MM.1S (cell line): ENCODE measurements around the gene MTNR1A.

Source experiments
- DNase-seq: peaks from one replicate; pipeline ENCODE4 v3.0.0-alpha.2; 2015
- H2AFZ ChIP-seq: fragments of 300-600 bp; sonication (generic); 2 replicates; pipeline ENCODE4 v1.6.0; 2016; ENCODE audit warnings: antibody characterized with exemption, low read length
- H3F3A ChIP-seq: fragments of 300-600 bp; sonication (generic); 2 replicates; pipeline ENCODE4 v1.6.1; 2016; ENCODE audit warnings: mild to moderate bottlenecking, antibody characterized with exemption, low read length, moderate library complexity, mixed read lengths; ENCODE audit not compliant: insufficient read depth
- H3K27ac ChIP-seq: fragments of 300-600 bp; sonication (generic); 2 replicates; pipeline ENCODE4 v1.5.1; 2016; ENCODE audit warnings: mild to moderate bottlenecking, low read length
- H3K27me3 ChIP-seq: fragments of 300-600 bp; sonication (generic); replicated peaks from 2 replicates; pipeline ENCODE4 v1.6.0; 2016; ENCODE audit warnings: low read length; ENCODE audit not compliant: insufficient read depth
- H3K36me3 ChIP-seq: fragments of 300-600 bp; sonication (generic); replicated peaks from 2 replicates; pipeline ENCODE4 v1.6.1; 2016; ENCODE audit warnings: mild to moderate bottlenecking, low read length, mixed read lengths; ENCODE audit not compliant: insufficient read depth
- H3K4me1 ChIP-seq: fragments of 300-600 bp; sonication (generic); 2 replicates; pipeline ENCODE4 v1.6.1; 2016; ENCODE audit warnings: low read length, mixed read lengths
- H3K4me2 ChIP-seq: fragments of 300-600 bp; sonication (generic); 2 replicates; pipeline ENCODE4 v1.6.0; 2016; ENCODE audit warnings: low read depth, low read length
- H3K4me3 ChIP-seq: fragments of 300-600 bp; sonication (generic); 2 replicates; pipeline ENCODE4 v1.5.1; 2016; ENCODE audit warnings: low read length, mixed read lengths
- H3K79me2 ChIP-seq: fragments of 300-600 bp; sonication (generic); 2 replicates; pipeline ENCODE4 v1.6.1; 2016; ENCODE audit warnings: mixed run types, low read length, mixed read lengths
- H3K9ac ChIP-seq: fragments of 300-600 bp; sonication (generic); 2 replicates; pipeline ENCODE4 v1.6.1; 2016; ENCODE audit warnings: low read length, mixed read lengths
- H3K9me2 ChIP-seq: fragments of 300-600 bp; sonication (generic); replicated peaks from 2 replicates; pipeline ENCODE4 v1.6.1; 2016; ENCODE audit warnings: mild to moderate bottlenecking, low read length, mixed read lengths; ENCODE audit not compliant: insufficient read depth
- H3K9me3 ChIP-seq: fragments of 300-600 bp; sonication (generic); replicated peaks from 2 replicates; pipeline ENCODE4 v1.6.1; 2016; ENCODE audit warnings: mild to moderate bottlenecking, low read length, mixed read lengths; ENCODE audit not compliant: insufficient read depth
- H4K20me1 ChIP-seq: fragments of 300-600 bp; sonication (generic); 2 replicates; pipeline ENCODE4 v1.6.1; 2016; ENCODE audit warnings: mild to moderate bottlenecking, low read length, moderate library complexity, mixed read lengths; ENCODE audit not compliant: insufficient read depth
- CTCF ChIP-seq: fragments of 300-600 bp; sonication (generic); IDR thresholded peaks from 2 replicates; pipeline ENCODE4 v1.5.1; 2016; ENCODE audit warnings: antibody characterized with exemption, low read length, mixed read lengths
- EZH2 ChIP-seq: fragments of 300-600 bp; sonication (generic); optimal IDR thresholded peaks from 2 replicates; pipeline ENCODE3; 2017; ENCODE audit warnings: low read depth, mild to moderate bottlenecking, antibody characterized with exemption, low read length, mixed read lengths
- EZH2phosphoT487 ChIP-seq: fragments of 300-600 bp; sonication (generic); IDR thresholded peaks from 2 replicates; pipeline ENCODE4 v1.6.1; 2018; ENCODE audit warnings: antibody characterized with exemption, low read length

Gene MTNR1A

GRCh38 chr4:186554914-186555827 lies at the start of gene MTNR1A:
Gene MTNR1A, minus strand, starts transcription at chr4:186555567. Its CDS starts 202 bp downstream, at chr4:186555365.
- DNase-seq: no peak
- TF ChIP-seq EZH2phosphoT487: no peak
- no peak for TF ChIP-seq CTCF
- no peak for TF ChIP-seq EZH2
- Histone ChIP-seq H2AFZ (no peak within 1 kb of the TSS), H3K4me2 (no peak within 1 kb of the TSS), H3K27me3 (no peaks in the 10 kb centered on the region), H3K4me1 (no peaks in the 10 kb centered on the region), H3F3A (no peaks in the 10 kb centered on the region), H3K9me2 (no peaks in the 10 kb centered on the region), H3K79me2 (no peaks in the 10 kb centered on the region), H4K20me1 (no peaks in the 10 kb centered on the region), H3K9me3 (no peaks in the 10 kb centered on the region), H3K4me3 (no peak within 1 kb of the TSS), H3K27ac (no peak within 1 kb of the TSS), H3K36me3 (no peaks in the 10 kb centered on the region), H3K9ac (no peak within 1 kb of the TSS)

- no peaks in the 10 kb centered on the region for H4K20me1 ChIP-seq
- H3K4me2 ChIP-seq: no peak overlapping the region
- no peaks in the 10 kb centered on the region for H3K36me3 ChIP-seq
- no peaks in the 10 kb centered on the region for H3K27me3 ChIP-seq
- H3K9me2 ChIP-seq: no peaks in the 10 kb centered on the region
- H3K4me1 ChIP-seq: no peaks in the 10 kb centered on the region
- TF ChIP-seq EZH2phosphoT487: no peak
- TF ChIP-seq CTCF: no peak
- no peak for TF ChIP-seq EZH2
- no peak overlapping the region for H3K4me3 ChIP-seq
- DNase-seq: no peak
- H3K27ac ChIP-seq: no peak overlapping the region
- H3K79me2 ChIP-seq: no peaks in the 10 kb centered on the region
- no peak overlapping the region for H3K9ac ChIP-seq
- no peak overlapping the region for H2AFZ ChIP-seq
- H3K9me3 ChIP-seq: no peaks in the 10 kb centered on the region
- H3F3A ChIP-seq: no peaks in the 10 kb centered on the region
These were observed 48.9 kb upstream of the MTNR1A start for GRCh38 chr4:186604124-186604807.

GRCh38 chr4:186602978-186603377 lies 47.6 kb upstream of the MTNR1A start:
- Histone ChIP-seq H3K4me2 (no peak overlapping the region), H4K20me1 (no peaks in the 10 kb centered on the region), H3K27ac (no peak overlapping the region), H3F3A (no peaks in the 10 kb centered on the region), H3K36me3 (no peaks in the 10 kb centered on the region; the same call in 1 of the 2 replicates), H2AFZ (no peak overlapping the region), H3K27me3 (no peaks in the 10 kb centered on the region), H3K9ac (no peak overlapping the region), H3K9me3 (no peaks in the 10 kb centered on the region), H3K9me2 (no peaks in the 10 kb centered on the region), H3K4me3 (no peak overlapping the region), H3K4me1 (no peaks in the 10 kb centered on the region), H3K79me2 (no peaks in the 10 kb centered on the region)
- TF ChIP-seq EZH2phosphoT487 (no peak), EZH2 (no peak), CTCF (no peak)
- no peak for DNase-seq
